HG03571 (cell line): Measurements from ENCODE around the gene ERBB3.
"Not testable (repeated sequence)": the region's sequence is repeated elsewhere in the genome, so short reads cannot be mapped to it uniquely, and the experiment has no call there.

Source experiments
- ATAC-seq: cut with Tn5 transposase; IDR thresholded peaks from one replicate; pipeline ENCODE4 v1.9.1; 2021; ENCODE audit not compliant: unreplicated experiment

The ERBB3 gene

GRCh38 chr12:56079723-56080555, at the start of gene ERBB3:
Gene ERBB3, plus strand, starts transcription at chr12:56080165. Its CDS starts 136 bp downstream, at chr12:56080301.
- ATAC-seq, result peak; percentile 17

DNA sequence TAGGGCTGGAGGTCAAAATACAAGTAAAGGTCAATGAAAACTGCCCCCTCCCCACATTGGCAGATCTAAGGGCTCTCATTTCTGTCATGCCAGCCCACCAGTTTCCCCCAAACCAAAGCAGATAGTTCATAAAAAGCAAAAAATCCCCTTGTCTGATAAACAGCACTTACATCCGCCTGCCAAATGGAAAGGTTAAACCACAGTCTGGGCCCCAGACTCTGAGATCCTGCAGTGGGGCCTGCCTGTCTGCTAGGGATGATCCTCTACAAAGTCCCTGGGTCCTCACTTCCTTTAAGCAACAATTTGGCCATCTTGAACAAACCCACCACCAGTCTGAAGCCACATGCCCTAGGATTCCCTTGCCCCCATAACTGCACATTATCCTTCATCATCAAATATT, 48.0 kb upstream of the ERBB3 start:
- no peak for ATAC-seq

GRCh38 chr12:56034586-56035332, 45.2 kb upstream of the ERBB3 start:
- no peak for ATAC-seq

GRCh38 chr12:56037161-56037560, 42.8 kb upstream of the ERBB3 start:
- ATAC-seq, result no peak

- ATAC-seq, result no peak
Observed at GRCh38 chr12:56038022-56038655, 41.8 kb upstream of the ERBB3 start.

DNA sequence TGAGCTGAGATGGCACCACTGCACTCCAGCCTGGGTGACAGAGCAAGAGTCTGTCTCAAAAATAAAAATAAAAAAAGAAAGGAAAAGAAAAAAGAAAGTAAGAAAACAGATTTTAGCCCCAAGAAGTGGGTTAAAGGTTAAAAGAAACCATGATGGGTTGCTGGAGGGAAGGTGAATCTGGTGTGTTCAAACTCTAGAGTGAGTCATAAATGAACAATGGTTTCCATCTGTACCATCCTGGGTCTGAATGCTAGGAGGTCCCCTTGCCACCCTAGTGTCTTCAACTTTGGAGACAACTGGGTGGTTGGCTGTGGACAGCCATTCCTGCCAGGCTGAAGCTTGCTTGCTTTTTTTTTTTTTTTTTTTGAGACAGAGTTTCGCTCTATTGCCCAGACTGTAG, 39.8 kb upstream of the ERBB3 start:
- no peak for ATAC-seq

- no peak for ATAC-seq
Observed at GRCh38 chr12:56040963-56041551, 38.9 kb upstream of the ERBB3 start.

DNA sequence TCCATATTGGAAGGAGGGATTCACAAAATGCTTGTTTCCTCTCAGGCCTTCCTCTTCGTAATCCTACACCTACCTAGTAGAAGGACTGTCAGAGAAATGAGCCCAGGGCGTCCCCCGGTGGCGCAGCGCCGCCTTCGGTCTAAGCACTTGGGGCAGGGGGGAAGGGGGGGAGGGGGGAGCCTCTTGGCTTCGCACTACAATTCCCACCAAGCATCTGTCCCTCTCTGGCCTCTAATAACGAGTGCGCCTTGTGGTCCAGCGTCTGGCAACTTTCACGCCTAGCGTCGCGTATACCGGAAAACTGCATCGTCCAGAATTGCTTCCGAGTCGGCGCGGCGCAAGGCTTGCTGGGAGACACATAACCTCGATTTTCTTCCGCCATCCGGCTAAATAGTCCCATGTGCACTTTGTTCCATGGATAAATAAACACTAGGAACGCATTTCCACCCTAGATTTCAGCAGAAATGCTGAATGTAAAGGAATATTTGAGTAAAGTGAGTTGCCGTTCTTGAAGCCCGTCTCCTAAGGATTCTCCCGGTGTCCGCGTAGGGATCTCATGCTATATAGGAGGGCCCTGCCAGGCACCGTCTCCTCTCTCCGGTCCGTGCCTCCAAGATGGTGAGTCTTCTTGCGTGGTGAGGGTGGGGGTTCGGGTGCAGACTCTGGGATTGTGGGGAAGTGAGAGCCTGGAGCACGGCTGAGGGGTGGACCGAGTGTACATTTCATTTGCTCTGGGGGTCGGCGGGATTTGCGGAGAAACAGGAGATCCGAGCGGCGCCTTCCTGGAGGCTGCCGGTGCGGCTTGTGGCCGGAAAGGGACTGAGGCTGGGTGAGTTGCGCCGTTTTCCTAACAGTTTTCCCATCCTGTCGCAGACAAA, 38.2 kb upstream of the ERBB3 start, which contains the start of gene RPS26:
Gene RPS26 (plus strand): TSS at position 367 of the 878 bp plus-strand sequence. CDS start 249 bp downstream, at position 616.
- ATAC-seq, result peak; percentile 93

DNA sequence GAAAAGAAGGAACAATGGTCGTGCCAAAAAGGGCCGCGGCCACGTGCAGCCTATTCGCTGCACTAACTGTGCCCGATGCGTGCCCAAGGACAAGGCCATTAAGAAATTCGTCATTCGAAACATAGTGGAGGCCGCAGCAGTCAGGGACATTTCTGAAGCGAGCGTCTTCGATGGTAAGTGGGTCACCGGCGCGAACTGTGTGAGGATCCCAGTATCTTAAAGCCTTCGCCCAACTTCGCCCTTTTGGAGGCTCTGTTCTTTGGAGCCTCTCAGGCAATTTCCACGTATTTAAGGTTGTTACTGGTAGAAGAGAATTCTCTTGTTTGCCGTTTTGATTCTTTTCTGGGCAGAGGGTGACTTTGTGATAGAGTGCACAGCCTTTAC, 37.5 kb upstream of the ERBB3 start:
- not testable (repeated sequence) for ATAC-seq

DNA sequence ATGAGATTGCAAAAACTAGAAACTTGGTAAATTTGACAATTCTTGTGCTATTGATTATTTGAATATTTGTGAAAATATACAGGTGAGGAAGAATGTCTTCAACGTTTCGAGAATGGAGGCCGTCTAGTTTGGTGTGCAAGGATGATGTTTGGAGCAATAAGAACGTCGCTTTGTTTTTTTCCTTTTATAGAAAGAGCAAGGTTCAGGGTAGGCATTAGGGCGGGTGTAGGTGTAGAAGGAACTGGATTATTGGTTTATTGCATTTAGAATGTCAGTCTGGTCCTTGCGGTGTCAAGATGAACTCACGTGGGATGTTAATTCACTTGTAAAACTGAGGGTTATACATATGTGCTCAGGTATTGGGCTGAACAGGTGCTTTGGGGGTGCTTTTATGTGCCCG, 37.1 kb upstream of the ERBB3 start:
- no peak for ATAC-seq

DNA sequence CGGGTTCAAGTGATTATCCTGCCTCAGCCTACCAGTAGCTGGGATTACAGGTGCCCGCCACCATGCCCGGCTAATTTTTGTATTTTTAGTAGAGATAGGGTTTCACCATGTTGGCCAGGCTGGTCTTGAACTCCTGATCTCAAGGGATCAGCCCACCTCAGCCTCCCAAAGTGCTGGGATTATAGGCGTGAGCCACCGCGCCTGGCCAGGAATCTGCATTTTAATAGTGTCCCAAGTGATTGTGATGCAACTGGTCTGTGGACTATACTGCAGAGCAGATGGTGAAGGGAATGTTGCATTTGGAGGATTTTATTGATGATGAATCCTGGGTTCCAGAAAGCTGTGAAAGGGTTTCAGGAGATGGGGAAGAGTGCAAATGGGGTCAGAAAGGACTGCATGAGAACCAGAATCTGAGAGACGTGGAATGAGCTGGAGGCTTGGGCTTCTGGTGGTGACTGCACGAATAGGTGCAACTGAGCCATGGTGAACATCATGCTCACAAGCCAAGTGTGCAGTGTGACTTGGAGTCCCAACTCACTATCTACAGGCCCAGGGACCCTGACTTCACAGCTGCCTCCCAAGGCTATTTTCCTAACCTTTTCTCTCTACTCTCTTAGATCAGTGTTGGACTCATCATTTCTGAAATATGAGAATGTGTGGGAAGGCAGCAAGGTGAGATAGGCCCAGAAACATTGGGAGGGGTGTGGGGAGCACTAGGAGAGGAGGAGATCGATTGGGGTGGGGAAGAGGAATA, 33.8 kb upstream of the ERBB3 start:
- ATAC-seq, result no peak

DNA sequence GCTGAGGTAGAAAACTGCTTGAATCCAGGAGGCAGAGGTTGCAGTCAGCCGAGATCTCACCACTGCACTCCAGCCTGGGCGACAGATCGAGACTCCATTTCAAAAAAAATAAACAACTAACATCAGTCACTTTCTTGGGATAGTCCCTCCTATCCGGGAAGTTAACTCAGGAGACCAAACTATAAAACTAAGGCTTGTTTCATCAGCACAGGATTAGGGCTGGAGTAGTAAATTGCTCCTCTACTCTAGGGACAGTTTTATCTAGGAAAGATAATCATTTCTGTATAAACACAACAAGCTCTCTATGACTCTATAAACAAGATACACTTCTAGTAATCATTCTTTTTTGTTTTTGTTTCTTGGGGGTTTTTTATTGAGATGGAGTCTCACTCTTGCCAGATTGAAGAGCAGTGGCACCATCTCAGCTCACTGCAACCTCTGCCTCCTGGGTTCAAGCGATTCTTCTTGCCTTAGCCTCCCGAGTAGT, 26.5 kb upstream of the ERBB3 start:
- ATAC-seq, result no peak

DNA sequence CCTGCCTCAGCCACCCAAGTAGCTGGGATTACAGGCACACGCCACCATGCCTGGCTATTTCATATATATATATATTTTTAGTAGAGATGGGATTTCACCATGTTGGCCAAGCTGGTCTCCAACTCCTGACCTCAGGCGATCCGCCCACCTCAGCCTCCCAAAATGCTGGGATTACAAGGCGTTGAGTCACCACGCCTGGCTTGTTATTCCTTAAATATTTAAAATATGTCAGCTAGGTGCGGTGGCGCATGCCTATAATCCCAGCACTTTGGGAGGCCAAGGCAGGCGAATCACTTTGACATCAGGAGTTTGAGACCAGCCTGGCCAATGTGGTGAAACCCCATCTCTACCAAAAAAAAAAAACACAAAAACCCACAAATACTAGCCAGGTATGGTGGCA, 20.0 kb upstream of the ERBB3 start:
- not testable (repeated sequence) for ATAC-seq

DNA sequence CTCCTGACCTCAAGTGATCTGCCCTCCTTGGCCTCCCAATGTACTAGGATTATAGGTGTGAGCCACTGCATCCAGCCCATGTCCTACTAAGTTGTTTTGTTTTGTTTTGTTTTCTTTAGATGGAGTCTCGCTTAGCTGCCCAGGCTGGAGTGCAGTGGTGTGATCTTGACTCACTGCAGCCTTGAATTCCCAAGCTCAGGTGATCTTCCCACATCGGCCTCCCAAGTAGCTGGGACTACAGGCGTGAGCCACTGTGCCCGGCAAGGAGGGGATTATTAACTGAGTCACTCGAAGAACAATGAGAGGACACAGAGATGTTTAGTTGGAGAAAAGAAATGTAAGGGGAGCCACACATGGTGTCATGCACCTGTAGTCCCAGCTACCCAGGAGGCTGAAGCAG, 18.0 kb upstream of the ERBB3 start:
- ATAC-seq, result no peak

- no peak for ATAC-seq
Observed at GRCh38 chr12:56062996-56063395, 17.0 kb upstream of the ERBB3 start.

GRCh38 chr12:56071648-56072047, 8.3 kb upstream of the ERBB3 start:
- ATAC-seq, result no peak

- ATAC-seq, result no peak
Observed at GRCh38 chr12:56074396-56074795, 5.6 kb upstream of the ERBB3 start.

DNA sequence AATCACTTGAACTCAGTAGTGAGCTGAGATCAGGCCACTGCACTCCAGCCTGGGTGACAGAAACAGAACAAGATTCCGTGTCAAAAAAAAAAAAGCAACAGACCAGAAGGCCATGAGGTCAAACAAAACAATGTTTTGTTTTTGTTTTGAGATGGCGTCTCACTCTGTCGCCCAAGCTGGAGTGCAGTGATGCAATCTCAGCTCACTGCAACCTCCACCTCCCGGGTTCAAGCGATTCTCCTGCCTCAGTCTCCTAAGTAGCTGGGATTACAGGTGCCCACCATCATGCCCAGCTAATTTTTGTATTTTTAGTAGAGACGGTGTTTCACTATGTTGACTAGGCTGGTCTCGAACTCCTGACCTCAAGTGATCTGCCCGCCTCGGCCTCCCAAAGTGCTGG, 2.0 kb upstream of the ERBB3 start:
- not testable (repeated sequence) for ATAC-seq

DNA sequence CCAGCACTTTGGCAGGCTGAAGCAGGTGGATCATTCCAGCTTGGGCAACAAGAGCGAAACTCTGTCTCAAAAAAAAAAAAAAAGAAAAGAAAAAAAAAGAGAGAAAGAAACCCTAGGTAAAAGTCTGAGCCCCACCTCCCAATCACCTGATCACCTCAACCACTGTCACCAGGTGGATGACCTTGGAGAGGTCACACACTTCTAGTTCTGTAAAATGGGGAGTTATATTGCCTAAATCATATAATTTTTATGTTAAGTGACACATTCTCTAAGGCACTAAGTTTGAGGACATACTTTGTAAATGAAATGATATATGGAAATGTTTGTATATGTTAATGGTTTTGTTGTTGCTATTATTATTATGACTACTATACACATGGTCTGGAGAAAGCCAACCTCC, 1.5 kb upstream of the ERBB3 start:
- ATAC-seq, result no peak
